Kidney glomerular epithelial cell (primary cell): ENCODE data around the gene LRP1B.
"Not testable (repeated sequence)": the region's sequence is repeated elsewhere in the genome, so short reads cannot be mapped to it uniquely, and the experiment has no call there.

Experiments
- DNase-seq: peaks from one replicate; lab custom pipeline; 2025; lab: John Stamatoyannopoulos, UW

LRP1B gene

GRCh38 chr2:142100970-142101369 lies 29.8 kb downstream of the LRP1B start:
- no peak for DNase-seq

DNA sequence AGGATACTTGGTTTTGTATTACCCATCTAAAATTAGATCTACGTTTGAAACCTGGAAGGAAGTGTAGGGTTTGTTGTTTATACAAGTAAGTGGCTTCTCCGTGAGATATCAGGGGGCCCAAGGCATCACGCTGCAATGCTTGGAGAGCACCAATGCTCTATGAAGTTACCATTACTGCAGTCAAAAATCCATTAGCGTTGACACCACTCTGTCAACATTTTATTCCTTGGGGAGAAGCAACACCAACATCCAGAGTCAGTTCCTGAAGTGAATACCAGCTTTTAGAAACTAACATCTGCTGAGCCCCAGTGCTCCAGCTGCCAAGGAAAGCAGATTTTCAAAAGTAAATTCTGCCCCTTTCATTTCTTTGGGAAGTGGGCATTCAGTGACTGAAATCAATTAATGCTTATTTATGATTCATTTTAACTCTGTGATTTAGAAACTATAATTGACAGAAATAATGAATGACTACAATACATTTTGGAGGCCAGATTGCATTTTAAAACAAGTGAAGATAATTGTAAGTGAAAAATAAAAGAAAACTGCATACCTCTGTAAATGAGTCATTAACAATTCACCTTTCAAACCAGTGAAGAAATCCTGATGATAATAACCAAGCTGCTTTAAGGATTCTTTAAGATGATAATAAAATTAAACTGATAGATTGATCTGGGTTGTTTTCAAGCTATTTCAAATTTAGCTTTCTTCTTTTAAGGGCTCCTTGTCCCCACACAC lies 30.5 kb downstream of the LRP1B start:
- DNase-seq, result no peak

GRCh38 chr2:142097711-142098110 lies 33.1 kb downstream of the LRP1B start:
- no peak for DNase-seq

DNA sequence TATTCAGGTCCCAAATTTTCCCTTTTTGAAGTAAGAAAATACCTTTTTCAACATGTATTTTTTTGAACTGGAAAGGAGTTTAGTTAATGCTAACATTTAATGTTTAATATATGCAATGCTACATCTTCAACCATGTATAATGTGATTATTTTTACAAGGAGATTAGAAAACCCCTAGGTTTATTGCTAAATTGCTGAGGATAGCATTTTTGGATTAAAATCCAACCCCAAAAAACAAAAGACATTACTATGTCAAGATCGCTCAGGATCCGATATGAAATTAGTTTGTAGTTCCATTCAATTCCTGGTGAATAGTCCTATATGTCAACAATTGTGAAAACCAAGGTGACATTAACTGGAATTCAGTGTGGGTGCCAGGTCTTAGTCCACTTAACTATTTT lies 35.2 kb downstream of the LRP1B start:
- DNase-seq, result no peak

DNA sequence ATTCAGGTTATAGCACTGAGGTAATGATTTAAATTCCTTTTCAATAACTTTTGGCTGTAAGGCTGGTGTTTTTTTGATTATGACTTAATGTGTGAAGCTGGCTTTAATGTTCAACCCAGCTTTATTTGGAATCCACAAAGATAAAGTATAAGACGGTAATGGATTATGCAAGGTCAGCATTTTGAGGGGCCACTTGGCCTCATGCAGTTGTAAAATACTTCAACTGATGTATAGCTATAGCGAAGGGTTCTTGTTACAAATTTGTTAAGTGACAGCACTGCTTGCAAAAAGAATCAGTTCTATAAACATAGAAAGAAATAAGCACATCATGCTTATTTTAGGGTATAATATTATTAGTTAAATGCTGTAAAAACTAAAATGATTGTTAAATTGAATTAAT lies 36.6 kb downstream of the LRP1B start:
- no peak for DNase-seq

- no peak for DNase-seq
Observed at GRCh38 chr2:142088058-142088568, 42.7 kb downstream of the LRP1B start.

GRCh38 chr2:142087585-142087984 lies 43.2 kb downstream of the LRP1B start:
- not testable (repeated sequence) for DNase-seq

DNA sequence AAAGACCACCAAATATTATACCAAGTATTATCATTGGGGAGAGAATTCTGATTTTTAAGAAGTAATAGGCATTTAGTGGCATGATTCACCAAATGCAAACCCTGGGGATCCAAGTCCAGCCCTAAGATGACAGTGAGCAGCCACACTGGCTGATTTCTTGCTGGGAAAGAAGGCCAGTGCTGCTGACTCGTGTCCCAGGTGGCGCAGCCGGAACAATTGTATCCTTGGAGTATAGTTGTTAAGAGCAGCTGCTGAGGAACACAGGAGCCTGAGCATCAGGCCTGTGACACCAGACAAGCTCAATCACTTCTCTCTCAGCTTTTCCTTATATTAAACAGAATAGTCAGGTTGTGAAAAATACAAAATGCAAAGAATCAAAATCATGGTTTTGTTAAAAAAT lies 48.4 kb downstream of the LRP1B start:
- DNase-seq, result no peak

GRCh38 chr2:142076317-142076716 lies 54.5 kb downstream of the LRP1B start:
- DNase-seq, result no peak

GRCh38 chr2:142075826-142076225 lies 55.0 kb downstream of the LRP1B start:
- DNase-seq, result no peak

DNA sequence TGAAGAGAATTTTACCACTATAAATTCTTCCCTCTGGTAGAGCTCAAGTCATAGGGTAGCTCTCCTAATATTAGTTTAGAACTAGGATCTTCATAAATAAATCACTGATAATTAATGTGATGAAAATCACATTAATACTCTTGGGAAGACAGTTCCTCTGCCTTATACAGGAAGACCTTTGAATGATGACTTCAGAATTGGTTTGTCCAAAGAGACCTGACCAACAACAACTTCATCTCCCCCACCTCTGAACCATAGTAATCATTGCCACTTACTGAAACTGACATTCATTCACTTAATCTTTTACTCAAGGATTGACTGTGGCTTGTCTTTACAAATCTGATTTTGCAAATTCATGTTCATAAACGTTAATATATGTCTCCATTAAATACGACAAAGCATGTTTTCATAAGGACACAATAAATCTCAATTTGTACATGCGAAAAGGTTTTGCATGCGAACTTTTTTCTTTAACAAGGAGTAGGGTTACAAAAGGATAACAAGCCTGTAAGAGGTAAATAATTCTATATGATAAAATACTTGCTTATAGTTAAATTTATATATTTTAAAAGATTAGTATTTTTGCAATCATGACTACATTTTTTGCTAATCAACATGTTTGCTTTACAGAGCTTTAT lies 61.4 kb downstream of the LRP1B start:
- no peak for DNase-seq

DNA sequence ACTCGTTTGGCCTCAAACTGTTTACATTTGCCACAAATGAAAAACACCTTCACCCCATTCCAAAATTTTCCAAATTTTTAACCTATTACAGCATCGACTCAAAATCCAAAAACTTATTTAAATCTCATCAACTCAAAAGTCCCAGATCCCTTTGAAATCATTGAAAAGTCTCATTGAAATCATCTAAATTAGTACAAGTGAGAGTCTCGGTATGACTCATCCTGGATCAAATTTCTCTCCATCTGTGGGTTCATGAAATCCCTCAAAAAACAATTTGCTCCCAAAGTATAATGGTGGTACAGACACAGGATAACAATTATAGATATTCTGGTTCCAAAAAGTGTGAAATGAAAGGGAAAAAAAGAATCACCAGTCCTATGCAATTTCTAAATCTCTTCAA lies 65.1 kb downstream of the LRP1B start:
- no peak for DNase-seq

GRCh38 chr2:142065156-142065555 lies 65.7 kb downstream of the LRP1B start:
- no peak for DNase-seq

GRCh38 chr2:142061733-142062132 lies 69.1 kb downstream of the LRP1B start:
- DNase-seq, result no peak

DNA sequence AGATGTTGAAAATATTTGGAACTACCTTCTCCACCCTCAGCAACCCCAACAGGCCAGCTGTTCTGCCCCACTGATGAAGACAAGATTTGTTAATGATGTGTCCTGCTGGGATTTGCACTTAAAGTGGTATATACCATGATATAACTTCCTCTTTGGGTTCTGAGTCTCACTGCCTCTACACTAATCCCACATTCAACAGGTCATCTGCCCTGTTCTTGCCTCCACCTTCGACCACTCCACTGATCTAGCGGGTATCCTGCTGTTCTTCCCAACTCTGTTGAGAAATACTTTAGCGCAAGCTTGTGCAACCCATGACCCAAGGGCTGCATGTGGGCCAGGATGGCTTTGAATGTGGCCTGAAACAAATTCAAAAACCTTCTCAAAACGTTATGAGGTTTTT lies 72.7 kb downstream of the LRP1B start:
- DNase-seq, result no peak

- DNase-seq, result no peak
Observed at GRCh38 chr2:142056784-142057183, 74.0 kb downstream of the LRP1B start.

DNA sequence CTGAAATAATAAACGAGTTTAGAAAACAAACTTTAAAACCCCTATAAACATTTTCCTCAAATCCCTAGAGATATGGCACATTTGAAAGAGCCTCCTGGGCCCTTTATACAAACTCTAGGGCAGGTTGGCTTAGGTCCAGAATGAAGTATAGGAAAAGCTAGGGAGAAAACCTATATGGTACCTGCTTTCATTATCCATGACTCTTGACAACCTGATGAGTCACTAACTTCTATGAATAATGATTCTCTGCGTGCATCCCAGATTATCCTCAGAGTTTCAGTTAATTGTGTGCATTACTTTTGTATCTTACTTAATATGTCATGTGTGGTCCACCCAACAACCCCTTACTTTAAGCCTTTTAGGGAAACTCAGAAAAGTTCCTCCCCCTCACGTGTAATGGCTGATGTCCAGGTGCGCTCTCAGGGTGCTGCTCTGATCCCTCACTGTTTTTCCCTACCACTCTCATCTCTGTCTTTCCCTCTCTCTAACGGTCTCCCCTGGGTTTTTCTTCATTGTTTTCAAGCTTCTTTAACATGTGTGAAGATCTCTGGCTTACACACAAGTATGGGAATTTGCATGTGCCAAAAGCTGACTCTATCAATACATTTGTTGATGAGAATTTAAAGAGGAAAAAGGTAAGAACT lies 78.5 kb downstream of the LRP1B start:
- no peak for DNase-seq

DNA sequence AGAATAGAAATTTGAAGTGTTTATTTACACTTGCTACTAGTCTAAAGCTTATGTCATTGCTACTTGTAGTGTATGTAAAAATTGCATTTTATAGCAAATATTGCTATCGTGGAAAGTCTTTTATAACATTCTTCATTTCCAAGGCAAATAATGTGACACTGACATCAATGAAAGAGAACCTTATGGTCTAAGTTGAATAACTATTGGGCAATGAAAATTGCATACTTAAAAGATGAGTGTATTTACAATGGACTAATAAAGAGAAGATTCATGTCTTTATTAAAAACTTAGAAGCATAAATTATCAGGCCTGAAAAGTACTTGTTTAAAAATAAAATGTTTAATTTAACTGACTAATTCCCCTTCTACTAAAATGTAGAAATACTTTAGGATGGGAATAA lies 82.2 kb downstream of the LRP1B start:
- DNase-seq, result no peak

GRCh38 chr2:142045641-142046040 lies 85.2 kb downstream of the LRP1B start:
- no peak for DNase-seq

DNA sequence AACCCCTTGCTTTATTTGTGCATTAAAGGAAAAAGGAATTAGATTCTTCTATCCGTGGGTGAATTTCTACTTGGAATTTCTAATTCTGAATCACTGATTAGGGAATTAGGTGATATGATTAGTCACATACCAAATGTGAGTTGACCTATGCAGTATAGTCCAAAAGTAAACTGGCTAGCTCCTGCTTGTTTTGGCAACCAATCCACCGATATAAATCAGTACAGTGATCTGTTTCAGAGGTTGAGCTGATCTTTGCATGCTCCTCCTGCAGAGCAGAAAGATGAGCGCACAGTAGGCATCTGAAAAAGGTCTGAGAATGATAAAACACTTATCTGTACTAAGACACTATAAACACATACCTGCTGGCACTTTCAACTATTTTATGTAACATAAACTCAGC lies 86.6 kb downstream of the LRP1B start:
- DNase-seq, result no peak

GRCh38 chr2:142042536-142043199 lies 88.1 kb downstream of the LRP1B start:
- DNase-seq, result no peak

GRCh38 chr2:142041996-142042395 lies 88.8 kb downstream of the LRP1B start:
- no peak for DNase-seq

GRCh38 chr2:142041105-142041504 lies 89.7 kb downstream of the LRP1B start:
- DNase-seq, result no peak
